Inflammatory macrophage treated with lipopolysaccharide for 1 hour (primary cell): Measurements from ENCODE around the gene TIGD6.
A peak's percentile ranks its signal among the peaks of the same experiment; 100 is the strongest.

Experiments
- DNase-seq, 2 donors: peaks; one replicate each; pipeline ENCODE4 v3.0.0-alpha.2; 2020 to 2022

The TIGD6 gene

DNA sequence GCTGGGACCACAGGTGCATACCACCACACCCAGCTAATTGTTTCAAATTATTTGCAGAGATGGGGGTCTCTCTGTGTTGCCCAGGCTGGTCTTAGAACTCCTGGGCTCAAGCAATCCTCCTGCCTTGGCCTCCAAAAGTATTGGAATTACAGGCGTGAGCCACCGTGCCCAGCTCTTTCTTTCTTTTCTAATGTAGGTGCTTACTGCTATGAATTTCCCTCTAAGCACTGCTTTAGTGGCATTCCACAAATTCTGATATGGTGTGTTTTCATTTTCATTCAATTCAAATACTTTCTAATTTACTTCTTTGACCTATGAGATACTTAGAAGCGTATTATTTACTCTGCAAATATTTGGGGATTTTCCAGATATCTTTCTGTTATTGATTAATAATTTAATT, 15.0 kb upstream of the TIGD6 start:
- no peak for DNase-seq

DNA sequence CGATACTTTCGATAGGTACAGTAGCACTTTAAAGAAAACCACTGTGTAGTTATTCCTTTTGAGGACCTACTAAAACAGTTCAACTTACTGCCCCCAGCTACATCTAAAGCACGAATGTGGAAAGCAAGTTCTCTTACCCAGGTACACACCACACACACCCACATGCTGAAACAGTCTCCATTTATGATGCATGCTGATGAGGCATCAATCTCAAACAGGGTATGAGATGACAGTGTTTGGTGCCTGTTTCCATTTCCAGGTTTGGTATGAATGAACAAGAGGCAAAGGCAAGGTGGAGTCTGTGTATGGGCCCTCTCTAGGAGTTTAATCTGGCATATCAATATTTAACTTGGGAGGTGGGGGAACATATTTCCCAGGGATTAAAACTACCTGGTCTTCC, 14.0 kb upstream of the TIGD6 start:
- DNase-seq: no peak

DNA sequence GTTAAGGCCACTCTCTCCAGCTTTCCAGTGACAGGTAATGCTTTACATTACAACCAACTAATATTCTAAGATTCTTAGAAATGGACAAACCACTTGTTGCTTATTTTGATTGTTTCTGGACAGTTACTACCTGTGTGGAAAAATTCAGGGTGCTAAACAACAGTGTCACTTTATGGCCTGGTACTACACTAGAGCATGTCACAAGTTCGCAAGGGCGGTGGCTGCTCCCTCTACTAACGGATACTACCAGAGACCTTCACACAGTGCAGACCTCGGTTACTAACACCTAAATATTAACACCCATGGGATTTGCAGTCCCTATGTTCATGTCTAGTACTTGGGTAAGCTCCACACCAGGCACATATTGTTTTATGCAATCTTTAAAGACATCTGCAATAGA, 13.5 kb upstream of the TIGD6 start:
- no peak for DNase-seq

DNA sequence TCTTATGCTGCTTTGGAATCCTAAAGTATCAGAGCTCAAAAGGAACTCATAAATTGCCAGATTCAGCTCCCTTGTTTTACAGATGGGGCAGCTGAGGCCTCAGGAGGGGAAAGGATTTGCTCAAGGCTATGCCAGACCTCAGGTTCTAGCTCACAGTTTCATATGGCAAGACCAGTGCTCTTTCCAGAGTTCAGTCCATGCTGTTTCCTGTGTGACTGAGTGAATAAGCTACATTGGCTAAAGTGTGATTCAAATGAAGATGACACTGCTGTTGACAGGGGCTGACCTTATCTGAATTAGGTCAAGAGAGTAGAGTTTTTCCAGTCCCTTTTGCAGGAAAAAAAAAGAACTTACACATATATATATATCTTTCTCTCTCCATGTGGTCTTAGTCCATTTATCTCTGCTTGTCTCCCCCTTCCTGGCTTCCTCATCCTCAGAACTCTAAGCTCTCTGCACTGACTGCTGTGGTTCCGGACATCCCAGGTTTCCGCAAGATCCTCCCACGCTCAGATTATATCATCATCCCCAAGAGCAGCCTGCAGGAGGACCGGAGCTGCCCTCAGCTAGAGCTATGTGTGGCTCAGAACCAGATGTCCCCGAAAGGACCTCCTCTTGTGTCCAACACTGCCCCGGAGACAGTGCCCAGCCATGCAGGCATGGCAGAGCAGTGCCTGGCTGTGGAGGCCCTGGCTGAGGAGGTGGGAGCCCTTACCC, 9.4 kb upstream of the TIGD6 start:
- peak; percentile 63 to 84 for DNase-seq

DNA sequence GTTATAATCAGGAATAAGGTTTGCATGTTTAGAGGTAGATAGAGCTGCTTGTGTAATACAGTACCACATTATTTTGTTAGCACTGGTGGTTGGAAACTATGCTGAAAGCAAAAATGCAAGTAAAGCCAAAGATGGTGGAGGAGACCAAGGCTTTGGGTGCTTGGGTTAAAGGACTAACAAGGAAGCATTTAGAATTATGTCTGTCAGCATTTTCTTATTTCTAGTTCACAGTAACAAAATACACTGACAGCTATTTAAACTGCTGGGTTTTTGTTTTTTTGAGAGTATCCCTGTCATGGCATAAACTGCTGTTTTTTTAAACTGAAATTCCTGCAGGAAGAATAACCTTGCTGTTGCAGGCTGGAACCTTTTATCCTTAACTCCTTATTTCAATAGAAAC, 6.6 kb upstream of the TIGD6 start:
- DNase-seq: no peak

DNA sequence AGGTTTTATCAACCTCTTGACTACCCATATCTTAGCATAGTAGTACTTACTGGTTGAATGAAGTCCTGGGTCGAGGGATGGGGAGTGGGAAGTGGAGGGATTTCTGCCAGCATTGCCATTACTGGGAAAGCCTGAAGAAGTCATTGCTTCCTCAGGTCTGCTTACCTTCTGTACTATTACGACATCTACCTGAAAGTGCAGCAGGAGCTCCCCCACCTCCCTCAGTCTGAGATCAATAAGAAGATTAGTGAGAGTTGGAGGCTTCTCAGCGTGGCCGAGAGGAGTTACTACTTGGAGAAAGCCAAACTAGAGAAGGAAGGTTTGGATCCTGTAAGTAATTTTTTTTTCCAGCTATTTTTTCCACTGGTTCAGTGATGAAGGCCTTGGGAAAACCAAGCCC, 5.9 kb upstream of the TIGD6 start:
- no peak for DNase-seq

DNA sequence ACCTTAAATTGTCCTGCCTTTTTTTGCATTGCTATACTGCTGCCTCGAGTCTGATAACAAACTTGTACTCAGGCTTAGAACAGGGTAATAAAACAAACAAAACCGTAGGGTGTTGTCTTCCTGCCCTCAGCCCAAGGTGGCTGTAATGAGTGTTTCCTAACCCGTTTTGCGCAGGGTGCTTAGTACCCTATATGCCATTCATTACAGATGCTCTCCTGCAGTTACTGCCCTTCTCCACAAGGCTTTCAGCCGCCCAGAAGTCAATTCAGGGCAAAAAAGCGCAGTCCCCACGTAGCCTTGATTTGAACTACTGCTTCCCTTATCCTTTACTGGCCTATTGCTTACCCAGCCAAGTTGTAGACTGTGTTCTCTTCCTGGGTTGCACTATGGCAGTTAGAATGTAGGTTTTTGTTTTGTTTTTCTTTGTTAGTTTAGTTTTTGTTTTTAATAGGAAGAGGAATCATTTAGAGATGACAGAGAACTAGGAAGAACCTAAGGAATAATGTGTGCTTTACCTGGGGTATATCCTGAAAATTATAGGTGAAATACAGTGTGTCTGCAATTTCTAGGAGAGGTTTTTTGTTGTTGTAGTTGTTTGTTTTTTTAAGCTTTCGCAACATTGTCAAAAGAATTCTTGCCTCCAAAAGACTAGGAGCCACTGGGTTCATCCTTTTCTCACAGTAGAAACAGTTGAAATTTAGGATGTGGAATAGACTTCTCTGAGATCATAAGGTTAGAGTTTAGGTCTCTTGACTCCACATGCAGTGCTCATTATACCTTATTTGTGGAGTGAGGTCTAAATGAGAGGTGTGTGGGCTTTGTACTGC, 1.4 kb upstream of the TIGD6 start:
- peak; percentile 85 to 86 for DNase-seq

DNA sequence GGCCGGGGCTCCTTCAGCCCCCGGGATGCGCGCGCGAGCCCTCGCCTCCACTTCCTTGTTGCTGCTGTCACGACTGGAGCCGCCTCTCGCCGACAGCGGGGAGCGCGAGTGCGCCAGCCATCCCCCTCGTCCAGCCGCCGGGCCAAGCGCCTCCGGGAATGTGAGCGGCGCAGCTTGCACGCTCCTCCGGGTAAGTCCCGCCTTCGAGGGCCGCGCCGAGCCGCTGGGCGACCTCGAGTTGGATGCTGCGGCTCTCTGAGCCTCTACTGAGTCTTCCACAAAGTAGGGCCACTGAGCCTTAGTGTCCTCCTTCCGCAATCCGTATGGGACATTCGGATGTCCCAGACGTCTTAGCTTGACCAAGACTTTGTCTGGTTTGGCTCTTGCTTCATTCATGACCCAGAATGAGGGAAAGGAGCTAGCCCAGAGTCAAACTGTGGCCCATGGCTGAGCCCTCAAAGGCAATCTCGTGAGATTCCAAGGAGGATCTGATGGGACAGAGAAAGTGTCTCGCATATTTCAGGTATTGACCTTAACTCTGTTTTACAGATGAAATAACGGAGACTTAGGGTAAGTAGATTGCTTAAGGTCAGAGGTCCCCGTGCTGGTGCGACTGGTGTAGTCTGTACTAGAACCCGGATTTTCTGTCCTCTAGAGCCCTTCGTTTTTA, 671 bp upstream of the TIGD6 start:
- peak; percentile 39 to 51 for DNase-seq

DNA sequence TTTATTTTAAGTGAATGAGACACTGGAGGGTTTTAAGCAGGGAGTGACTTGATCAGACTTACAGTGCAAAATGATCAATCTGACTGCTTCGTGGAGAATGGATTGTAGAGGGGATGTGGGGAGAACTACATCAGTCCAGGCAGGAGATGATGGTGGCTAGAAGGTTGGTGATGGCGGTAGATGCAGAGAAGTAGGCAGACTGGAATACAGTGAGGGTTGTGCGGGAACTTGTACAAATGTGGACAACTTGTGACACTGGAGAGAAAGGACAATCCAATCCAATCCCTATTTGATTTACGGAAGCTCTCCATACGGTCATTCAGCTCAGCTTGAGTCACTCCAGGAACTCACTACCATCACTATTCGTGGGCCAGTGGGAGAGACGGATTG, 593 bp downstream of the TIGD6 start:
- DNase-seq: peak in 1 of 2 donors; percentile 51

DNA sequence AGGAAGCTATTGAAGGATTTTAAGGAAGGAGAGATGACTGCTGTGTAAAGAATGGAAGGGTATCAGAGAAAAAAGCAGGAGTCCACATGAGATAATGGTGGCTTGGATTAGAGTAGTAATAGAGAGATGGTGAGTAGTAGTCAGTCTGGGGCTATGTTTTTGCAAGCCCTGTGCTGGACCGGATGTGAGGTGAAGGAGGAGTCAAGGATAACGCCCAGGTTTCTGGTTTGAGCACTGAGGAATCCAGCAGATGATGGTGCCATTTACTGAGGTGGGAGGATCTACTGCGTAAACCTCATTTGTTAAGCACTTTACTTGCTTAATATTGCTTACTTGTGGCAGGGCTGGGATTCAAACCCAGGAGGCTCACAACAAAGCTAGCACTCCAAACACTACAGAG, 1.1 kb downstream of the TIGD6 start:
- DNase-seq: no peak

DNA sequence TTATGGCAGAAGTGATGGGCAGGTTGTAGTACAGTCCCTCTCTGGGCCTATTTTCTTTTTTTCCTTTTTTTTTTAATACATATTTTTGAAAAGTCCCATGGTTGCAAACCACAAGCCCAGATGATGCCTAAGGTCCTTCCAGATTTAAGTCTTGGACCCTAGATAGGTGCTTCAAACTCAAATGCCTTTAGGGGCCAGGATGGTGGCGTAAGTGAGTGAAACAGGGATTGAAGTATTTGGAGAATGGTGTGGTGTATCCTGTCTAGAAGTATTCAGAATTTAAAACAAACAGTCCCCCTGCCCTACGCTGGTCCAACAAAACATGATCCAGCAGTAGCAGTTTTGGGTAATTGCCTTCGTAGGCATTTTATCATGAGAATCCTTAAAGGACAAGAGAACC, 2.2 kb downstream of the TIGD6 start:
- DNase-seq: no peak

DNA sequence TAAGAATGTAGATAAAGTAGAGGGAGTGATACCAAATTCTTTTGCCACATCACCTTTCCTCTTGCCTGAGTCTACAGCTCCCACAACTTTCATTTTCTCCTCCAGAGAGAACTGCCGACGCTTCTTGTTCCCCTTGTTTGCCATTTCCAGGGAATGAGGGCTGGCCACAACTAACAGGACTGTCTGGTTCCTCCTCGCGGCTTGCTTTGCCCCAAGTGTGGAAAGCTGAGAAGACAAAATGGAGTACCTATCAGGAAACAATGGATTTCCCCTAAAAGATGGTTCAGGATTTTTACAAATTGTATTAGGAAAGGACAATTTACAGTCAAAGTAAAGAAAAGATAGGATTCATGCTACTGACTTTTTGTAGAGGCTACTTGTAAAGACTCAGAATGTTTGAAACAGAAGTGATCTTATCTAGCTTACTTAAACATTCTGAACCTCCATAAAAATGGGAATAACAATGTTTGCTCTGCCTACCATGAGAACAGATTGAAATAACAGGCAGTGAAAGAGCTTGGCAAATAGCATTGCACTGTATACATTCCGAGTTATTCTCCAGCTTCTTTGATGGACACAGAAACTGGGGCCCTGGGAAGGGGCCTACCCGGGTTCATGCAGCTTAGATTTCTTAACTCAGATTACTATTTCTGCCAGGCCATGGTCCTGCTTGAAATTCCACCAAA, 4.1 kb downstream of the TIGD6 start:
- no peak for DNase-seq

DNA sequence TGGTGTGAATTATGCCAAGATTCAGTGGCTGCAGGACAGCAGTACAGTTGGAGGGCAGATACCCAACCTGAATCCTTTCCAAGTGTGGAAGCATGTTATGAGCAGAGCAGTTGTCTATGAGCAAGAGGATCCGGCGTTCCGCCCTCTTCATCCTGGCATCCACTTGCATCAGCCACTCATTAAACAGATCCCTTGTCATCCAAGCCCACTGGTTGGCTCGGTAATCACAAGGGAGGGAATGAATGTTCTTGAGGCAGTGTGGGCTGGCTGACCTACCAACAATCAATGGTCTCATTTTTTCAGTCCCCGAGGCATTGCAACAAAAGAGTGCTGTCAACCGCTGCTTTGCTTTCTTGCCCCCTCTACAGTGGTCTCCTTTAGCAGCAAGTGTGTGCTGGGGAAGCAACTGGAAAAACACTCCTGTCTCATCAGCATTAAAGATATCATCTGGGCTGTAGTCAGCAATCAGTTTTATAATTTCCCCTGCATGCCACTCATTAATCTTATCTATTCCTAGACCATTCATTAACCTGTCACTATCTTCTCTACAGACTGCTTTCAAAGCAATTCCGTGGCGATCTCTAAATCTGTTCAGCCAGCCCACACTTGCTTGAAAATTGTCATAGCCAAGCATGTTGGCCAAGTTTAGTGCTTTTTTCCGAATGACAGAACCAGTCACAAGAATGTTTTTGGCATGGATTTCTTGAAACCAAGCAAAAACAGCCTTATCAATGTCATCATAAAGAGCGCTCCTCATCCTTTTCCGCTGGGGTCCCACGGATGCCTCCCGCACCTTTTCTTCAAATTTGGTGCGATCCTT, 4.9 kb downstream of the TIGD6 start:
- no peak for DNase-seq

DNA sequence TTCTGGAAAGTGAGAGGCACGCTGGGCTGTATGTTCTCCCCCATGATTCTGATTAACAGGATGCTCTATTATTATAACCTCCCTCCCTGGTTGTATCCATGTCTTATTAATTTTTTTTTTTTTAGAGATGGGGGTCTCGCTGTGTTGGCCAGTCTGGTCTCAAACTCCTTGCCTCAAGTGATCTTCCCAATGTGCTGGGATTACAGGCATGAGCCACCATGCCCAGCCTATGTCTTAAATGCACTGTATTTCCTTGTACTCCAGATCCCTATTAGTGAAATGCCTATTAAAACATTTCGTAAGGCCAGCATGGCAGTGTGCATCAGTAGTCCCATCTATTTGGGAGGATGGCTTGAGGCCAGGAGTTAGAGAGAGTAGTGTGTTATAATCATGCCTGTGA, 7.0 kb downstream of the TIGD6 start:
- DNase-seq: no peak

DNA sequence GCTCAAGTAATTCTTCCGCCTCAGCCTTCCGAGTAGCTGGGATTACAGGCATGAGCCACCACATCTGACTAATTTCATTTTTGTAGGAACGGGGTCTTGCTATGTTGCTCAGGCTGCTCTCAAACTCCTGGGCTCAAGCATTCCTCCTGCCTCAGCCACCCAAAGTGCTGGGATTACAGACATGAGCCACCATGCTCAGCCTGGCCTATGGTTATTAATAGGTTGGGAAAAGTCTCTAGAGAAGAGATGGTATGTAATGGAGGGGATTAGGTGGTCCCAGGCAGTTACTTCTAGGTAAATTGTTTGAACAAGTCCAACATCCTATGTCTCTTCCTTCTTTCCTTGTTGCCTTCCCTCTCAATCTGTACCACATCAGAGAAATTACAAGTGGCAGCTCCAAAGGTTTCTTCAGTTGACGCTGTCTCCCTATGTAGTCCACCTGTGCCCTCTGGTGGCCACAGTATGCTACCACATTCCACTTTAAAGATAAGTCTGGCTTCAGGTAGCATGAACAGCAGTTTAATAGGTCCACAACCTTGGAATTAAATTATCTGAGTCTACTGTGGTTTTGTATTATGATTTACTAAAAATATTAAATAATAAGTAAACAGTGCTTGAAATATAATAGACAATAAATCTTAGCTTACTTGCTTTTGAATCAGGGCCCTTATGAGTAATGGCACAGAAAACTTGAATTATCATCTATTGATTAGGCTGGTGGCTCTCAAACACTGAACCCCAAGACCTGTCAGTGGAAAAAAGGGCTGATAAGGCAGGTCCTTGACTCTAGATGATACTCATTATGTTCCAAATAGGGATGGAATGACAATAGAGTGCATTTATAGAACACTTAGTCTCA, 9.7 kb downstream of the TIGD6 start:
- peak; percentile 44 to 80 for DNase-seq

DNA sequence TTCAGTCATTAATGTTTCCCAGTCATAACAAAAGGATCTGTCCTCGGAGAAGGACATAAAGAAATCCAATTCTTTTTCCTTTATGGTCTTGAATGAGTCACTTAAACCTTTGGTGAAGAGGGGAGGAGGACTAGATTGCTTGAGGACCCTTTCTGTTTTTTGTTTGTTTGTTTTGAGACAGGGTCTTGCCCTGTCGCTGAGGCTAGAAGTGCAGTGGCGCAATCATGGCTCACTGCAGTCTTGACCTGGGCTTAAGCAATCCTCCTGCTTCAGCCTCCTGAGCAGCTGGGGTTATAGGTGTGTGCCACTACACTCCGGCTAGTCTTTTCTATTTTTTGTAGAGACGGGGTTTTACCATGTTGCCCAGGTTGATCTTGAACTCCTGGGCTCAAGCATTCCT, 12.3 kb downstream of the TIGD6 start:
- no peak for DNase-seq

DNA sequence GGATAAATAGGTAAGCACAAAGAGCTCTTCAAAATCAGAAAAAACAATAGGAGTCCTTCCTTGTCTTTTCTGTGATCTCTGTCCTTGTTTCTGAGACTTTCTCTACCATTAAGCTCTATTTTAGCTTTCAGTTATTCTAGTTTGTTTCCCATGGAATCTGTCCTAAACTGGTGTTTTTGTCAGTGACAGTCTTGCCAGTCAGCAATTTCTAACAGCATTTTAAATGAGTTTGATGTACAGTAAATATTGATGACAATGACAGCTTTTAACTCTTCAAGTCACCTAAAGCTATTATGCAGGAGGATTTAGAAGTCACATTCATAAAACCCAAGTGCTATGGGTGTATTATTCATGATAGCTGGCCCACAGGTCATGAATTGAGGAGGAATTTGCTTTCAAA, 17.9 kb downstream of the TIGD6 start:
- no peak for DNase-seq

DNA sequence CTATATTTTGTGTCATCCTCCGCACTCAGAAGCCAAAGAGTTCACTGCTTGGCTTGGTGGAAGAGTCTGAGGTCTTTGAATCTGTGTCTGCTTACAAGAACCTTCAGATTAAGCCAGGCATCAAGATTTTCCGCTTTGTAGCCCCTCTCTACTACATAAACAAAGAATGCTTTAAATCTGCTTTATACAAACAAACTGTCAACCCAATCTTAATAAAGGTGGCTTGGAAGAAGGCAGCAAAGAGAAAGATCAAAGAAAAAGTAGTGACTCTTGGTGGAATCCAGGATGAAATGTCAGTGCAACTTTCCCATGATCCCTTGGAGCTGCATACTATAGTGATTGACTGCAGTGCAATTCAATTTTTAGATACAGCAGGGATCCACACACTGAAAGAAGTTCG, 19.2 kb downstream of the TIGD6 start:
- DNase-seq: no peak

DNA sequence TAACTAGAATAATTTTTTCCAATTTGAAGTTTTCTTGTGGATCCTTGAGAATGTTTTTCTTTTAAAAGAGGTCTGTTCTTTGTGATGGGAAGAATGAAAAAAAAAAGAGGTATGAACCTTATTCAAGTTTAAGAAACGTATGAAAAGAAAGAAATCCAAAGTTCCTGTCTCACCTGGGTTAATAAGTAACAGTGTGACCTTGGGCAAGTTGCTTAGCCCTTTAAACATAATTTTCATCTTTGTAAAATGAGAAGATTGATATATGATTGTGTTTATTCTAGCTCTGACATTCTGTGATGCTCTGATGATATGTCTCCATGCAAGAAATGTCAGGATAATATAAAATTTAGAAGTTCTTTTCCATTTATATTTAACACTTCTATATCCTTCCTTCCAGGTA, 20.6 kb downstream of the TIGD6 start:
- no peak for DNase-seq

DNA sequence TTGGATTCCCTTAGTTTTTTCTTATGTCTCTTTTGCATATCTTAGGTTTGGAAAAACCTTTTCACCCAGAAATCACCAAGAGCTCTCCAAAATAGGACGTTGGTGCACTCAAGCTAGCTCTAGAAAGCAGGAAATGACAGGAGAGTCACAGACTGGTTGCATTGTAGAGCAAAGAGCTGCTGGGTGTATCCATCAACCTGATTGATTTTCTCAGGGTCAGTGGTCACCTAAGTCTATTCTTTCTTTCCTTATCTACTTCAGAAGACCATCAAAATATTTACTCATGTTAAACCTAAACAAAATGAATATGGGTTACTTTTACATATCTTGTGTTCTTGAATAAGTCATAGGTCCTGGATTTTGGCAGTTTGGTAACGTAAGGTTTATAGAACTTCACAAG, 25.0 kb downstream of the TIGD6 start:
- DNase-seq: no peak

DNA sequence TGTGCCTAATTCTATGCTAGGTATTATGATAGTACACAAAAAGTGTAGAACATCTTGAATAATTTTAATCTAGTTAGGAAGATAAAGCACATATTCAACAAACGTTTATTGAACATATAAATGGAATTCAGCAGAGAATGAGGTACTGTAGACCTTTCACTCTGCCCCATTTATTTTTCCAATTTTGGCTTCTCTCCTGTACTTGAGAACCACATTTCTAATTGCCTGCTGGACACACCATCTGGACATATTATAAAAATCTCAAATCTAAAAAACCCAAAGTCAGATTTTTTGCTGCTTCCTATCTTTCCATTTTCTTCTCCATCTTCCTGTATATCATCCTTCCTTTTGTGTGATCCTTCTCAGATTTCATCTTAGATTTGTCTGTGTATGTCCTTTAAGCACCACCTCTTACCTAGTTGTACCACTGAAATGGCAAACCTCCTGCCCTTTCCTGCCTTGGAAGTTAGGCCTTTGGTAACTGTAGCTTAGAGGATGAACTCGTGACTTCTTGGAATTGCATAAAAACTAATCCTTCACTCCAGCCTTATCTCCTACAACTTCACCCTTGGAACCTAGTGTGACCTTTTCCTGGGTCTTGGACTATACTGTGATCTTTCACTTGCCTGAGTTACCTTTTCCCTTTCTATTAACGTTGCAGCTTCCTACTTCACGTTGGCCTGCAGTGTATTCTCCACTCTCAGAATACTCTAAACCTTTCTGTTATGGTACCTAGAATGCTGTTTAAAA, 31.1 kb downstream of the TIGD6 start:
- no peak for DNase-seq
